ENCODE measurements around the gene NANOS2.
"Not testable (repeated sequence)": the region's sequence is repeated elsewhere in the genome, so short reads cannot be mapped to it uniquely, and the experiment has no call there.

Gene NANOS2

GRCh38 chr19:45895983-45896599 is 18.5 kb downstream of the NANOS2 start:
- 98% methylated on average over 5 of the region's 12 CpGs for WGBS (ENCODE audit: insufficient coverage)
- CTCF ChIA-PET: interaction anchor here (0.7 kb wide), 2 partner anchors 15 to 32 kb away, joined by 3 read pairs; partner anchors contain the start of gene FOXA3
- H3K4me3 ChIP-seq (ENCODE audit: control insufficient read depth in 1 of 7, extremely low read depth in 1 of 7, insufficient read depth in 4 of 7, low read depth in 2 of 7, low read length in 6 of 7); H3K27ac ChIP-seq (ENCODE audit: insufficient read depth in 1 of 2, low read depth in 1 of 2, low read length in 2 of 2, poor library complexity in 1 of 2, severe bottlenecking in 2 of 2); H3K9me3 ChIP-seq (ENCODE audit: control extremely low read depth in 1 of 5, control insufficient read depth in 4 of 5, insufficient read depth in 2 of 5, low read depth in 1 of 5, low read length in 4 of 5); DNase-seq; POLR2A ChIA-PET; H3K4me1 ChIP-seq (ENCODE audit: control extremely low read depth in 1 of 4, control insufficient read depth in 4 of 4, insufficient read depth in 4 of 4, low read length in 3 of 4); H3K27me3 ChIP-seq (replicated peaks in 2 of 5; ENCODE audit: control insufficient read depth in 4 of 5, insufficient read depth in 5 of 5, low read length in 4 of 5): not testable (repeated sequence)
- H3K36me3 ChIP-seq (ENCODE audit: control insufficient read depth in 4 of 4, insufficient read depth in 4 of 4, low read length in 3 of 4): peaks cover 2 to 46% (median 33%) of the 10 kb centered on the region in 4 experiments

- CTCF ChIA-PET: interaction anchor here (0.7 to 1.4 kb wide), 3 partner anchors 15 to 96 kb away, joined by 3 to 4 read pairs (median 3); partner anchors contain the start of gene FOXA3
- WGBS (ENCODE audit: insufficient coverage): 95% methylated on average over 6 of the region's 9 CpGs
- Histone ChIP-seq H3K9me3 (ENCODE audit: control extremely low read depth in 1 of 5, control insufficient read depth in 4 of 5, insufficient read depth in 2 of 5, low read depth in 1 of 5, low read length in 4 of 5) (no peaks in the 10 kb centered on the region), H3K4me1 (ENCODE audit: control extremely low read depth in 1 of 4, control insufficient read depth in 4 of 4, insufficient read depth in 4 of 4, low read length in 3 of 4) (no peaks in the 10 kb centered on the region), H3K4me3 (ENCODE audit: control insufficient read depth in 1 of 7, extremely low read depth in 1 of 7, insufficient read depth in 4 of 7, low read depth in 2 of 7, low read length in 6 of 7) (no peak overlapping the region), H3K27me3 (replicated peaks in 2 of 5; ENCODE audit: control insufficient read depth in 4 of 5, insufficient read depth in 5 of 5, low read length in 4 of 5) (no peaks in the 10 kb centered on the region), H3K27ac (ENCODE audit: insufficient read depth in 1 of 2, low read depth in 1 of 2, low read length in 2 of 2, poor library complexity in 1 of 2, severe bottlenecking in 2 of 2) (no peak overlapping the region), H3K36me3 (ENCODE audit: control insufficient read depth in 4 of 4, insufficient read depth in 4 of 4, low read length in 3 of 4) (peaks cover 2 to 41% (median 33%) of the 10 kb centered on the region in 4 experiments)
- POLR2A ChIA-PET: no interaction called here
- no peak for DNase-seq
Measured at GRCh38 chr19:45895519-45895972, 19.0 kb downstream of the NANOS2 start.

GRCh38 chr19:45890877-45891276 is 23.7 kb downstream of the NANOS2 start:
- Histone ChIP-seq H3K27ac (ENCODE audit: insufficient read depth in 1 of 2, low read depth in 1 of 2, low read length in 2 of 2, poor library complexity in 1 of 2, severe bottlenecking in 2 of 2) (no peak overlapping the region), H3K36me3 (ENCODE audit: control insufficient read depth in 4 of 4, insufficient read depth in 4 of 4, low read length in 3 of 4) (peaks cover 2 to 18% (median 14%) of the 10 kb centered on the region in 4 experiments), H3K27me3 (replicated peaks in 2 of 5; ENCODE audit: control insufficient read depth in 4 of 5, insufficient read depth in 5 of 5, low read length in 4 of 5) (no peaks in the 10 kb centered on the region), H3K4me1 (ENCODE audit: control extremely low read depth in 1 of 4, control insufficient read depth in 4 of 4, insufficient read depth in 4 of 4, low read length in 3 of 4) (peaks cover 0 to 11% (median 9%) of the 10 kb centered on the region in 4 experiments), H3K9me3 (ENCODE audit: control extremely low read depth in 1 of 5, control insufficient read depth in 4 of 5, insufficient read depth in 2 of 5, low read depth in 1 of 5, low read length in 4 of 5) (no peaks in the 10 kb centered on the region), H3K4me3 (ENCODE audit: control insufficient read depth in 1 of 7, extremely low read depth in 1 of 7, insufficient read depth in 4 of 7, low read depth in 2 of 7, low read length in 6 of 7) (no peak overlapping the region)
- ChIA-PET POLR2A (no interaction called here), CTCF (interaction anchor here (1.5 to 1.9 kb wide), 2 partner anchors 10 to 28 kb away, joined by 3 to 5 read pairs; partner anchors contain the start of gene SYMPK)
- 93% methylated on average over 4 of the region's 17 CpGs for WGBS (ENCODE audit: insufficient coverage)
- DNase-seq: no peak

- 84% methylated on average over 5 of the region's 6 CpGs for WGBS (ENCODE audit: insufficient coverage)
- peaks cover 0 to 24% (median 20%) of the 10 kb centered on the region in 4 experiments for H3K4me1 ChIP-seq (ENCODE audit: control extremely low read depth in 1 of 4, control insufficient read depth in 4 of 4, insufficient read depth in 4 of 4, low read length in 3 of 4)
- H3K27me3 ChIP-seq (replicated peaks in 2 of 5; ENCODE audit: control insufficient read depth in 4 of 5, insufficient read depth in 5 of 5, low read length in 4 of 5): no peaks in the 10 kb centered on the region
- H3K9me3 ChIP-seq (ENCODE audit: control extremely low read depth in 1 of 5, control insufficient read depth in 4 of 5, insufficient read depth in 2 of 5, low read depth in 1 of 5, low read length in 4 of 5): no peaks in the 10 kb centered on the region
- H3K4me3 ChIP-seq (ENCODE audit: control insufficient read depth in 1 of 7, extremely low read depth in 1 of 7, insufficient read depth in 4 of 7, low read depth in 2 of 7, low read length in 6 of 7): no peak overlapping the region
- peaks cover 0 to 12% (median 5%) of the 10 kb centered on the region in 4 experiments for H3K36me3 ChIP-seq (ENCODE audit: control insufficient read depth in 4 of 4, insufficient read depth in 4 of 4, low read length in 3 of 4)
- ChIA-PET CTCF (interaction anchor here (1.5 kb wide), 1 partner anchor 11 kb away, joined by 3 read pairs; no protein-coding TSS in a partner anchor), POLR2A (interaction anchor here (0.6 kb wide), 1 partner anchor 80 kb away, joined by 3 read pairs; no protein-coding TSS in a partner anchor)
- peak overlapping the region in 1 of 2 experiments; percentile 14 for H3K27ac ChIP-seq (ENCODE audit: insufficient read depth in 1 of 2, low read depth in 1 of 2, low read length in 2 of 2, poor library complexity in 1 of 2, severe bottlenecking in 2 of 2)
- no peak for DNase-seq
Measured at GRCh38 chr19:45889210-45889885, 25.2 kb downstream of the NANOS2 start.

GRCh38 chr19:45887200-45887710 is 27.3 kb downstream of the NANOS2 start:
- DNase-seq: no peak
- ChIA-PET POLR2A (no interaction called here), CTCF (interaction anchor here (1.3 to 10.4 kb wide), 2 partner anchors 20 to 32 kb away, joined by 3 to 132 read pairs; partner anchors contain the start of genes FOXA3 and SYMPK)
- H3K9me3 ChIP-seq (ENCODE audit: control extremely low read depth in 1 of 5, control insufficient read depth in 4 of 5, insufficient read depth in 2 of 5, low read depth in 1 of 5, low read length in 4 of 5): no peaks in the 10 kb centered on the region
- peak overlapping the region in 5 of 7 experiments; percentile 64 to 89 (median 80) for H3K4me3 ChIP-seq (ENCODE audit: control insufficient read depth in 1 of 7, extremely low read depth in 1 of 7, insufficient read depth in 4 of 7, low read depth in 2 of 7, low read length in 6 of 7)
- peak overlapping the region; percentile 87 to 96 for H3K27ac ChIP-seq (ENCODE audit: insufficient read depth in 1 of 2, low read depth in 1 of 2, low read length in 2 of 2, poor library complexity in 1 of 2, severe bottlenecking in 2 of 2)
- H3K27me3 ChIP-seq (replicated peaks in 2 of 5; ENCODE audit: control insufficient read depth in 4 of 5, insufficient read depth in 5 of 5, low read length in 4 of 5): no peaks in the 10 kb centered on the region
- peaks cover 0 to 41% (median 38%) of the 10 kb centered on the region in 4 experiments for H3K4me1 ChIP-seq (ENCODE audit: control extremely low read depth in 1 of 4, control insufficient read depth in 4 of 4, insufficient read depth in 4 of 4, low read length in 3 of 4)
- peaks cover 0 to 17% (median 6%) of the 10 kb centered on the region in 4 experiments for H3K36me3 ChIP-seq (ENCODE audit: control insufficient read depth in 4 of 4, insufficient read depth in 4 of 4, low read length in 3 of 4)
- 83% methylated on average over 6 of the region's 10 CpGs for WGBS (ENCODE audit: insufficient coverage)

- POLR2A ChIA-PET: interaction anchor here (0.6 to 1.0 kb wide), 2 partner anchors 23 to 104 kb away, joined by 3 to 6 read pairs; partner anchors contain the start of gene SYMPK
- Histone ChIP-seq H3K36me3 (ENCODE audit: control insufficient read depth in 4 of 4, insufficient read depth in 4 of 4, low read length in 3 of 4) (peaks cover 0 to 15% (median 5%) of the 10 kb centered on the region in 4 experiments), H3K9me3 (ENCODE audit: control extremely low read depth in 1 of 5, control insufficient read depth in 4 of 5, insufficient read depth in 2 of 5, low read depth in 1 of 5, low read length in 4 of 5) (no peaks in the 10 kb centered on the region), H3K27me3 (replicated peaks in 2 of 5; ENCODE audit: control insufficient read depth in 4 of 5, insufficient read depth in 5 of 5, low read length in 4 of 5) (no peaks in the 10 kb centered on the region), H3K4me3 (ENCODE audit: control insufficient read depth in 1 of 7, extremely low read depth in 1 of 7, insufficient read depth in 4 of 7, low read depth in 2 of 7, low read length in 6 of 7) (peak overlapping the region; percentile 54 to 89 (median 80)), H3K4me1 (ENCODE audit: control extremely low read depth in 1 of 4, control insufficient read depth in 4 of 4, insufficient read depth in 4 of 4, low read length in 3 of 4) (peaks cover 0 to 44% (median 40%) of the 10 kb centered on the region in 4 experiments), H3K27ac (ENCODE audit: insufficient read depth in 1 of 2, low read depth in 1 of 2, low read length in 2 of 2, poor library complexity in 1 of 2, severe bottlenecking in 2 of 2) (peak overlapping the region; percentile 87 to 96)
- CTCF ChIA-PET: interaction anchor here (0.6 to 10.4 kb wide), 5 partner anchors 19 to 193 kb away, joined by 3 to 132 read pairs (median 5); partner anchors contain the start of genes FOXA3, SIX5 and SYMPK
- whole genome bisulfite sequencing (ENCODE audit: insufficient coverage): 4% methylated on average over 23 of the region's 32 CpGs
- peak; percentile 93 to 94 (median 94) for DNase-seq
Measured at GRCh38 chr19:45886427-45887199, 28.0 kb downstream of the NANOS2 start.

Measured in common myeloid progenitor, CD34-positive (primary cell).